Lower leg skin (tissue), 4 donors: ENCODE measurements around the gene CHRNG. TPM values are rescaled to one million over a fixed set of nuclear protein-coding genes. Genes with fewer than 3 reads are reported as not detected.

Experiments
- DNase-seq, 2 donors: peaks; one replicate each; pipeline ENCODE4 v3.0.0-alpha.2; 2019; ENCODE audit warnings: low spot score in 2 of 2
- H3K4me3 ChIP-seq: fragments of 200-600 bp; sonication (generic); 2 replicates; pipeline ENCODE4 v1.5.1; 2017; ENCODE audit warnings: mild to moderate bottlenecking, low read depth; ENCODE audit not compliant: poor library complexity, severe bottlenecking
- CTCF ChIP-seq, 3 donors: fragments of 450-650 bp; IDR thresholded peaks; one replicate each; pipeline ENCODE4 v1.5.1; 2016; ENCODE audit warnings: antibody characterized with exemption in 3 of 3, mild to moderate bottlenecking in 3 of 3, moderate library complexity in 2 of 3
- POLR2A ChIP-seq, 2 donors: fragments of 450-650 bp; IDR thresholded peaks; one replicate each; pipeline ENCODE4 v1.6.1; 2016 to 2017; ENCODE audit warnings: antibody characterized with exemption in 2 of 2, mild to moderate bottlenecking in 1 of 2, moderate library complexity in 1 of 2
- WGBS, 2 donors: methylation state at CpG; one replicate each; pipeline ENCODE4 v1.1.5; 2018; 5-methylcytosine and 5-hydroxymethylcytosine counted together
- intact Hi-C: fragments of 100-400 bp; cut with DNase I; formaldehyde crosslinking; loops from one replicate; pipeline ENCODE4 v1.15.0; 2023; ENCODE audit warnings: low total_unique reads
- total RNA-seq, 4 donors: library from RNA; depleted of rRNA; stranded (reverse); fragments of >200 nt; gene quantifications; one replicate each; pipeline ENCODE4 v1.1.0, GENCODE V29; 2016

The CHRNG gene
- total RNA-seq, 4 donors from 2014 or later = not detected

GRCh38 chr2:232576995-232577394 is 37.5 kb downstream of the CHRNG start:
- WGBS, 2 donors = 83 to 98% methylated on average over 2 of the region's 2 CpGs
- intact Hi-C loops = no loop called here
- H3K4me3 ChIP-seq = no peak overlapping the region
- no peak for TF ChIP-seq CTCF (IDR thresholded peaks at IDR 0.05)
- no peak for TF ChIP-seq POLR2A (IDR thresholded peaks at IDR 0.05)
- no peak for DNase-seq

DNA sequence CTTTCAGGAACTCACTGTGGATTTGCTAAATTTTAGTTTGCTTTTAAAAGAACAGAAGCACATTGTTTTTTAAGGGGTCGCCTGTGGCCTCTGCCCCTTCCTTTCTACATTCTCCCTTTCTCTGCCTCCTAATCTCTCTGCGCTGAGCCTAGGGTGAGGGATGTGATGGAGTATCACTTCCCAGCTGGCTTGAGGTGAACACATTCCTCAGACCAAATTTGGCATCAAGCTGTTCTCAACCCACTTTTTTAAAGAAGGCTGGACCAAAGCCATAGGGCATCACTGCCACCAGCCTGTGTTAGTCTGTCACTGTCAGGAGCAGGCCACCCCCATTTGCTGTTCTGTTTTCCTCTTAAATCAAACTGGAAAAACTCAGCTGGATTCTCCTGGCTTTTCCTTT is 38.3 kb downstream of the CHRNG start:
- whole genome bisulfite sequencing, 2 donors = 84 to 92% methylated on average over 2 of the region's 2 CpGs
- intact Hi-C loops = no loop called here
- TF ChIP-seq POLR2A (IDR thresholded peaks at IDR 0.05) = no peak
- no peak for TF ChIP-seq CTCF (IDR thresholded peaks at IDR 0.05)
- no peak overlapping the region for H3K4me3 ChIP-seq
- no peak for DNase-seq

- TF ChIP-seq POLR2A (IDR thresholded peaks at IDR 0.05) = no peak
- TF ChIP-seq CTCF (IDR thresholded peaks at IDR 0.05) = no peak
- intact Hi-C loops = no loop called here
- H3K4me3 ChIP-seq = no peak overlapping the region
- DNase-seq = no peak
- WGBS, 2 donors = 90 to 99% methylated on average over 2 of the region's 2 CpGs
These were observed 39.1 kb downstream of the CHRNG start for GRCh38 chr2:232578626-232579025.

GRCh38 chr2:232580648-232580981 is 41.1 kb downstream of the CHRNG start:
- intact Hi-C loops = no loop called here
- TF ChIP-seq CTCF (IDR thresholded peaks at IDR 0.05) = no peak
- TF ChIP-seq POLR2A (IDR thresholded peaks at IDR 0.05) = no peak
- WGBS, 2 donors = 93 to 95% methylated on average over 6 of the region's 6 CpGs
- DNase-seq = no peak
- H3K4me3 ChIP-seq = no peak overlapping the region

- no peak overlapping the region for H3K4me3 ChIP-seq
- TF ChIP-seq CTCF (IDR thresholded peaks at IDR 0.05) (no peak), POLR2A (IDR thresholded peaks at IDR 0.05) (no peak)
- intact Hi-C loops = no loop called here
- DNase-seq = no peak
These were observed 42.2 kb downstream of the CHRNG start for GRCh38 chr2:232581725-232582124.

GRCh38 chr2:232584238-232584637 is 44.7 kb downstream of the CHRNG start:
- intact Hi-C loops = no loop called here
- no peak for TF ChIP-seq POLR2A (IDR thresholded peaks at IDR 0.05)
- no peak for TF ChIP-seq CTCF (IDR thresholded peaks at IDR 0.05)
- no peak for DNase-seq
- H3K4me3 ChIP-seq = no peak overlapping the region
- WGBS, 2 donors = 78 to 81% methylated on average over 6 of the region's 6 CpGs
